Measurements from ENCODE around the gene YBX2.
A peak's percentile ranks its signal among the peaks of the same experiment; 100 is the strongest.

YBX2 gene

DNA sequence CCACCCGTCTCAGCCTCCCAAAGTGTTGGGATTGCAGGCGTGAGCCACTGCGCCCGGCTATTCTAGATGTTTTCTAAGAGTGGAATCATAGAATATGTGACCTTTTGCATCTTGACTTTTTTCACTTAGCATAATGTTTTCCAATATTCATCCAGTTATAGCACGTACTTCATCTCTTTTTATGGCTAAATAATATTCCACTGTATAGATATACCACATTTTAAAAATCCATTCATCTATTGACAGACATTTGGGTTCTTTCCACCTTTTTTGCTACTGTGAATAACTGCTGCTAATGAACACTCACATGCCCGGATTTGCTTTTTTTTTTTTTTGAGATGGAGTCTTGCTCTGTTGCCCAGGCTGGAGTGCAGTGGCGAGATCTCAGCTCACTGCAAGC lies 9.7 kb upstream of the YBX2 start:
- TF ChIP-seq, protein P1, sequence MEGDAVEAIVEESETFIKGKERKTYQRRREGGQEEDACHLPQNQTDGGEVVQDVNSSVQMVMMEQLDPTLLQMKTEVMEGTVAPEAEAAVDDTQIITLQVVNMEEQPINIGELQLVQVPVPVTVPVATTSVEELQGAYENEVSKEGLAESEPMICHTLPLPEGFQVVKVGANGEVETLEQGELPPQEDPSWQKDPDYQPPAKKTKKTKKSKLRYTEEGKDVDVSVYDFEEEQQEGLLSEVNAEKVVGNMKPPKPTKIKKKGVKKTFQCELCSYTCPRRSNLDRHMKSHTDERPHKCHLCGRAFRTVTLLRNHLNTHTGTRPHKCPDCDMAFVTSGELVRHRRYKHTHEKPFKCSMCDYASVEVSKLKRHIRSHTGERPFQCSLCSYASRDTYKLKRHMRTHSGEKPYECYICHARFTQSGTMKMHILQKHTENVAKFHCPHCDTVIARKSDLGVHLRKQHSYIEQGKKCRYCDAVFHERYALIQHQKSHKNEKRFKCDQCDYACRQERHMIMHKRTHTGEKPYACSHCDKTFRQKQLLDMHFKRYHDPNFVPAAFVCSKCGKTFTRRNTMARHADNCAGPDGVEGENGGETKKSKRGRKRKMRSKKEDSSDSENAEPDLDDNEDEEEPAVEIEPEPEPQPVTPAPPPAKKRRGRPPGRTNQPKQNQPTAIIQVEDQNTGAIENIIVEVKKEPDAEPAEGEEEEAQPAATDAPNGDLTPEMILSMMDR (IDR thresholded peaks at IDR 0.05; ENCODE audit: low read depth, low read length), result no peak
- no peak overlapping the region for H3K4me3 ChIP-seq (ENCODE audit: low read depth, low read length)

DNA sequence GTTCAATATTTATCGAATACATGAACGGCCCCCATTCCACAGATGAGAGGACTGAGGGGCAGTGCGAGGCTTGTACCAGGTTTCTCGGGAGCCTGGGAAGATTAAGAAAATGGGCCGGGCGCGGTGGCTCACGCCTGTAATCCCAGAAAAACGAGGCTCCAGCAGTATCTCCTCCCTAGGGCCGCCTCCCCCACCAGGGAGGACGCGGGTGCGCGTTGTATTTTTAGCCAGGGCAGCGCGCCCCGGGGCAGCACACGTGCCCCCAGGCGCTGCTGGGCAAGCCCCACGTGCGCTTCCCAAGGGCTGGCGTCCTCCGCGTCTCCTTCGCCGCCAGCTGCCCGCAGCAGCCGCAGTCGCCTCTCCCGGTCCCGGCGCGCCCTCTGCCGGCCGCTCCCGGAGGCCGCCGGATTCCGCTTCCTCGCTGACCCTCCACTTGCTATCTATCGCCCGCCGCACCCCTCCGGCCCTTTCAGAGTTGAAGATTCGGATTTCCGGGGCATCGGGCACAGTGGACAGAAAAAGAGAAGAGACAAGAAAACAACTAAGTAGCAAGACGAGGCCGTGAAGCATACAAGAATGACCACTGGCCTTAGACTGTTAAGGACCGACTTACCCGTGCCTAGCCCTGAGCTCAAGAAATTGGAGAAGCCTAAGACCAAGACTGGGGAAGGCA lies 1.9 kb upstream of the YBX2 start:
- H3K4me3 ChIP-seq (ENCODE audit: low read depth, low read length), result no peak overlapping the region
- TF ChIP-seq, protein P1 (IDR thresholded peaks at IDR 0.05; ENCODE audit: low read depth, low read length), result peak; percentile 89

DNA sequence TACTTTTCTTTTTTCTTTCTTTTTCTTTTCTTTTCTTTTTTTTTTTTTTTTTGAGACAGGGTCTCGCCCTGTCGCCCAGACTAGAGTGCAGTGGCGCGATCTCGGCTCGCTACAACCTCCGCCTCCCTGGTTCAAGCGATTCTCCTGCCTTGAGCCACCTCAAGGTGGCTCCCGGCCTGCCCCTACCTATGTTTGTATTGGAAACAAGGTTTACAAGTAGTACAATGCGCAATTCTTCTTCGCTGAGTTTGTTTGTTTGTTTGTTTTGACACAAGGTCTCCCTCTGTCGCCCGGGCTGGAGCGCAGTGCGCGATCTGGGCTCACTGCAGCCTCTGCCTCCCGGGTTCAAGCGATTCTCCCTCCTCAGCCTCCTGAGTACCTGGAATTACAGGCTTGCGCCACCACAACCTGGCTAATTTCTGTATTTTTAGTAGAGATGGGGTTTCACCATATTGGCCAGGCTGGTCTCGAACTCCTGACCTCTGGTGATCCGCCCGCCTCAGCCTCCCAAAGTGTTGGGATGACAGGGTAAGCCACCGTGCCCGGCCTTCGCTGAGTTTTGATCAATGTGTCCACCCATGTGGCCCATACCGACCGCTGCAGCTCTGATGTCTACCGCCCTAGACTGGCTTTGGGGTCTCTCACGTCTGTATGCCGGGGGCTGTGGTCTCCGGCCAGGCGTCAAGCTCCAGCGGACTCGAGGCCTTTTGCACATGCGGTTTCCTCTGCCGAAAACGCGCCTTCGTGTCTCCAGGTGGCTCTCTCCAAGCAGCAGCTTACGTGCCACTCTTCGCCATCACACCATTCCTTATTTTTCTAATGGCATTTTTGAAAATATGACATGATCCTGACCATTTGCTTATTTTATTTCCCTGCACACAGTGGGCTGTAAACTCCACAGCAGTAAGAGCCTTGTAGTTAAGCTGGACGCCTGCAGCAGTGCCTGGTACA lies 1.1 kb upstream of the YBX2 start:
- TF ChIP-seq, protein P1 (IDR thresholded peaks at IDR 0.05; ENCODE audit: low read depth, low read length), result no peak
- no peak overlapping the region for H3K4me3 ChIP-seq (ENCODE audit: low read depth, low read length)

DNA sequence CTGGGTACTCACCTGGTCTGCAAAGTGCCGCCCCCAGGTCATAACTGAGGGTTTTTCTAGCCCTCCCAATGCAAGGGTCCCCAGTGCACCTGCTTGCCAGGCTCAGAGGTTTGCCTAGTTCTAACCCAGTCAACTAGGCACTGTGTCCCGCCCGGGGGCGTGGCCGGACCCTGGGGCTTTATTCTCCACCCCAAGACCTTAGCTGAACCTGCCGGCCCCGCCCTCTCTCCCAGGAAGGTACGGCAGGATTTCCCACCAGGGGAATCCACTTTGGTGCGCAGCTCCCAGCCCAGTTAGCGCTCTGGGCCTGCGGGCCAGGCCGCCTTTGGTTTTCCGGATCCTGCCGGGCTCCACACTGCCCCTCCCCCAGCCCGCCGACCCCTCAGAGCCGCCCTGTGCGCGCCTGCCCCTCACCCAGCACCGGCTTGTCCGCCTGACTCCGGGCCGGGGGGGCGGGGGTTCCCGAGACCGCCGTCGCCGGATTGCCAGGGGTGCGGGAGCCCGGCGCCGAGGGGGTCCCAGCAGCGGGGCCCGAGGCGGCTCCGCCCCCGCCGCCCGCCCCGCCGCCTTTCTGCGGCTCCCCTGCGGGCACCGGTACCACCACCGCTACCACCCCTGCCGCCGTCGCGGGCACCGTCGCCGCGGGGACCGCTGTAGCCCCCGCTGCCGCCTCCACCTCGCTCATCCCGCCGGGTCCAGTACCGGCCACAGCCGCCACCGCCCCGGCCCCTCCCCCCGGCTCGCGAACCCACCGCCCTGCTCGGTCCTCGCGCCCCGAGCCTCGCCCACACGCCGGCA lies 424 bp downstream of the YBX2 start:
- TF ChIP-seq, protein P1 (IDR thresholded peaks at IDR 0.05; ENCODE audit: low read depth, low read length), result no peak
- no peak overlapping the region for H3K4me3 ChIP-seq (ENCODE audit: low read depth, low read length)

DNA sequence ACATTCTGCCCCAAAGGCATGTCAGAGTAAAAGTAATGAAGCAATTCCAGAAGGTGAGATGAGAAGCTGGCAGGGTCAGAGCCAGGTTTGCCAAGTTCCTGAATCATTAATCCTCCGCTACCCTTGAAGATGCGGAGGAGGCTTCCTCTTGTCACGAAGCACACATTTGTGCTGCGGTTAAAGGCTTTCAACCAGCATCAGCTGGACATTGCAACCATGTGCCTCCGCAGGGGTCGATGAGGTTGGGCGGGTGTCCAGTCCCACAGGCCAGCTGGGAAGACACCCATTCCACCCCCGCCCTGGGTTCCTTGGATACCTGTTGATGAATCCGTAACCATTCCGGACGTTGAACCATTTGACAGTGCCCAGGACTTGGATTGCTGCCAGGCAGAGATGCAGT lies 1.3 kb downstream of the YBX2 start:
- TF ChIP-seq, protein P1 (IDR thresholded peaks at IDR 0.05; ENCODE audit: low read depth, low read length), result no peak
- H3K4me3 ChIP-seq (ENCODE audit: low read depth, low read length), result no peak overlapping the region

- TF ChIP-seq, protein P1 (IDR thresholded peaks at IDR 0.05; ENCODE audit: low read depth, low read length), result no peak
- H3K4me3 ChIP-seq (ENCODE audit: low read depth, low read length), result no peak overlapping the region
These were observed 1.7 kb downstream of the YBX2 start for GRCh38 chr17:7292729-7293128.

Data from WI38 (cell line).